GM19467 (cell line): Measurements from ENCODE around the gene CNOT2.
"Not testable (repeated sequence)": the region's sequence is repeated elsewhere in the genome, so short reads cannot be mapped to it uniquely, and the experiment has no call there.

Source experiments
- ATAC-seq: cut with Tn5 transposase; IDR thresholded peaks from one replicate; pipeline ENCODE4 v1.9.1; 2021; ENCODE audit warnings: mild to moderate bottlenecking, moderate library complexity; ENCODE audit not compliant: unreplicated experiment

Gene CNOT2

GRCh38 chr12:70292017-70292776 is 49.0 kb downstream of the CNOT2 start:
- no peak for ATAC-seq

GRCh38 chr12:70304684-70305555 is 61.7 kb downstream of the CNOT2 start:
- ATAC-seq, result not testable (repeated sequence)

- no peak for ATAC-seq
Measured at GRCh38 chr12:70305794-70306193, 62.6 kb downstream of the CNOT2 start.

- ATAC-seq, result no peak
Measured at GRCh38 chr12:70306676-70307075, 63.4 kb downstream of the CNOT2 start.

GRCh38 chr12:70307868-70308267 is 64.6 kb downstream of the CNOT2 start:
- no peak for ATAC-seq

- ATAC-seq, result no peak
Measured at GRCh38 chr12:70309348-70309747, 66.1 kb downstream of the CNOT2 start.

- ATAC-seq, result no peak
Measured at GRCh38 chr12:70314145-70314544, 70.9 kb downstream of the CNOT2 start.

- peak; percentile 85 for ATAC-seq
Measured at GRCh38 chr12:70317781-70318180, 74.5 kb downstream of the CNOT2 start.

GRCh38 chr12:70319605-70320004 is 76.4 kb downstream of the CNOT2 start:
- ATAC-seq, result no peak

- ATAC-seq, result no peak
Measured at GRCh38 chr12:70321191-70321590, 78.0 kb downstream of the CNOT2 start.

- ATAC-seq, result no peak
Measured at GRCh38 chr12:70327541-70327940, 84.3 kb downstream of the CNOT2 start.

- no peak for ATAC-seq
Measured at GRCh38 chr12:70329728-70330127, 86.5 kb downstream of the CNOT2 start.

- ATAC-seq, result no peak
Measured at GRCh38 chr12:70330158-70330557, 86.9 kb downstream of the CNOT2 start.

- no peak for ATAC-seq
Measured at GRCh38 chr12:70332236-70332635, 89.0 kb downstream of the CNOT2 start.

GRCh38 chr12:70334742-70335141 is 91.5 kb downstream of the CNOT2 start:
- no peak for ATAC-seq

- ATAC-seq, result no peak
Measured at GRCh38 chr12:70338531-70338930, 95.3 kb downstream of the CNOT2 start.

GRCh38 chr12:70351076-70351475 is 107.8 kb downstream of the CNOT2 start:
- no peak for ATAC-seq

GRCh38 chr12:70353780-70354660 is 110.8 kb downstream of the CNOT2 start:
- ATAC-seq, result no peak

GRCh38 chr12:70354787-70355186 is 111.6 kb downstream of the CNOT2 start:
- no peak for ATAC-seq

- ATAC-seq, result no peak
Measured at GRCh38 chr12:70355972-70356371, 112.7 kb downstream of the CNOT2 start.
